SK-N-SH (cell line): Measurements from ENCODE around the gene BCR. TPM values are rescaled to one million over a fixed set of nuclear protein-coding genes. Genes with fewer than 3 reads are reported as not detected.

Experiments used
- CTCF ChIA-PET: fragments of 300-600, 350-600 bp; formaldehyde crosslinking; extraction: SDS; loops from one replicate; lab custom pipeline; 2021; lab: Yijun Ruan, JAX
- POLR2A ChIA-PET: fragments of 350-600 bp; sonication (Branson Sonifier 250); formaldehyde crosslinking; extraction: SDS; loops from one replicate; lab custom pipeline; 2020; ENCODE audit warnings: antibody characterized with exemption, inconsistent platforms; lab: Yijun Ruan, JAX
- DNase-seq: peaks from one replicate; pipeline ENCODE4 v3.0.0; 2012
- H2AFZ ChIP-seq: fragments of 200-600 bp; sonication (generic); 2 replicates; pipeline ENCODE4 v1.8.1; 2016; ENCODE audit warnings: antibody characterized with exemption, mild to moderate bottlenecking, low read depth
- H3F3A ChIP-seq: fragments of 200-600 bp; sonication (generic); replicated peaks from 2 replicates; pipeline ENCODE3; 2016; ENCODE audit warnings: antibody characterized with exemption, mild to moderate bottlenecking; ENCODE audit not compliant: insufficient read depth
- H3K27ac ChIP-seq, 2 experiments: fragments of 200-500 bp in 1 of 2; fragments of 200-600 bp in 1 of 2; sonication (Bioruptor generic) in 1 of 2; sonication (generic), shearing (Covaris generic) in 1 of 2; 2 replicates each; pipeline versions ENCODE4 v1.5.1 to v1.6.1; 2014 to 2016; ENCODE audit warnings: low read depth in 2 of 2, inconsistent platforms in 1 of 2, low read length in 1 of 2, mild to moderate bottlenecking in 1 of 2, mixed read lengths in 1 of 2
- H3K27me3 ChIP-seq: fragments of 200-600 bp; sonication (generic), shearing (Covaris generic); 2 replicates; pipeline ENCODE4 v1.6.1; 2016; ENCODE audit warnings: mixed run types; ENCODE audit not compliant: insufficient read depth
- H3K36me3 ChIP-seq, 2 experiments: fragments of 200-500 bp in 1 of 2; fragments of 200-600 bp in 1 of 2; sonication (Bioruptor generic) in 1 of 2; sonication (generic) in 1 of 2; replicated peaks in 1 of 2; 2 replicates each; pipeline versions ENCODE3 to v1.5.1; 2014 to 2016; ENCODE audit warnings: low read length in 1 of 2, mild to moderate bottlenecking in 1 of 2; ENCODE audit not compliant: insufficient read depth in 2 of 2, control insufficient read depth in 1 of 2
- H3K4me1 ChIP-seq, 2 experiments: fragments of 200-500 bp in 1 of 2; fragments of 200-600 bp in 1 of 2; sonication (Bioruptor generic) in 1 of 2; sonication (generic), shearing (Covaris generic) in 1 of 2; 2 replicates each; pipeline versions ENCODE4 v1.5.1 to v1.6.1; 2014 to 2016; ENCODE audit warnings: low read depth in 1 of 2, low read length in 1 of 2, mixed run types in 1 of 2; ENCODE audit not compliant: insufficient read depth in 2 of 2, control insufficient read depth in 1 of 2
- H3K4me2 ChIP-seq: fragments of 200-600 bp; sonication (generic), shearing (Covaris generic); 2 replicates; pipeline ENCODE4 v1.6.1; 2017; ENCODE audit warnings: mixed run types
- H3K4me3 ChIP-seq, 2 experiments: fragments of 200-500 bp in 1 of 2; fragments of 200-600 bp in 1 of 2; sonication (Bioruptor generic) in 1 of 2; sonication (generic), shearing (Covaris generic) in 1 of 2; 2 replicates each; pipeline versions ENCODE4 v1.5.1 to v1.8.1; 2014 to 2016; ENCODE audit warnings: low read depth in 2 of 2, inconsistent platforms in 1 of 2, low read length in 1 of 2, mild to moderate bottlenecking in 1 of 2, mixed read lengths in 1 of 2, moderate library complexity in 1 of 2
- H3K79me2 ChIP-seq: fragments of 200-600 bp; sonication (generic); 2 replicates; pipeline ENCODE4 v1.8.1; 2017; ENCODE audit warnings: mild to moderate bottlenecking; ENCODE audit not compliant: insufficient read depth
- H3K9ac ChIP-seq: fragments of 200-600 bp; sonication (generic); 2 replicates; pipeline ENCODE4 v1.6.1; 2017; ENCODE audit warnings: mixed run types
- H3K9me2 ChIP-seq: fragments of 200-600 bp; sonication (generic); 2 replicates; pipeline ENCODE4 v1.6.1; 2017; ENCODE audit warnings: mixed run types
- H3K9me3 ChIP-seq: fragments of 200-600 bp; sonication (generic); 2 replicates; pipeline ENCODE4 v1.6.1; 2017; ENCODE audit warnings: mixed run types, mild to moderate bottlenecking, moderate library complexity
- H4K20me1 ChIP-seq: fragments of 200-600 bp; sonication (generic); 2 replicates; pipeline ENCODE4 v1.6.1; 2017; ENCODE audit warnings: mild to moderate bottlenecking, mixed run types; ENCODE audit not compliant: insufficient read depth
- CHD2 ChIP-seq: fragments of 150-350 bp; IDR thresholded peaks from 2 replicates; pipeline ENCODE4 v1.6.1; 2018; ENCODE audit warnings: low read length; ENCODE audit not compliant: partially characterized antibody
- EP300 ChIP-seq, 2 experiments: IDR thresholded peaks; 2 replicates each; pipeline versions ENCODE4 v1.4.0 to v1.6.1; 2012; ENCODE audit warnings: borderline replicate concordance in 1 of 2, low read depth in 1 of 2, low read length in 1 of 2
- FOSL2 ChIP-seq: IDR thresholded peaks from 2 replicates; pipeline ENCODE4 v1.4.0; 2012; ENCODE audit warnings: low read depth, mild to moderate bottlenecking, moderate library complexity, borderline replicate concordance
- FOXJ3 ChIP-seq: sonication (generic); formaldehyde crosslinking; IDR thresholded peaks from 2 replicates; pipeline ENCODE4 v1.5.1; 2020; ENCODE audit warnings: mild to moderate bottlenecking, missing genetic modification reagents
- GATA2 ChIP-seq: sonication (generic); formaldehyde crosslinking; IDR thresholded peaks from 2 replicates; pipeline ENCODE4 v1.5.0; 2020; ENCODE audit warnings: mild to moderate bottlenecking, missing genetic modification reagents
- JUND ChIP-seq: IDR thresholded peaks from 2 replicates; pipeline ENCODE4 v1.4.0; 2012
- MAX ChIP-seq: IDR thresholded peaks from 2 replicates; pipeline ENCODE4 v1.4.0; 2012; ENCODE audit warnings: low read depth
- MEF2A ChIP-seq: IDR thresholded peaks from 2 replicates; pipeline ENCODE4 v1.4.0; 2012; ENCODE audit warnings: low read depth, borderline replicate concordance
- MXI1 ChIP-seq: IDR thresholded peaks from 2 replicates; pipeline ENCODE4 v1.6.1; 2012; ENCODE audit warnings: mild to moderate bottlenecking, low read depth, low read length, improper control_type of control experiment
- NRF1 ChIP-seq: IDR thresholded peaks from 2 replicates; pipeline ENCODE4 v1.6.1; 2012; ENCODE audit warnings: low read depth, mild to moderate bottlenecking, low read length
- POLR2AphosphoS5 ChIP-seq: IDR thresholded peaks from 2 replicates; pipeline ENCODE4 v1.6.1; 2012; ENCODE audit warnings: low read depth, low read length
- REST ChIP-seq: IDR thresholded peaks from 2 replicates; pipeline ENCODE4 v1.6.1; 2012; ENCODE audit warnings: mild to moderate bottlenecking, low read depth, low read length, moderate library complexity
- RFX5 ChIP-seq: IDR thresholded peaks from 2 replicates; pipeline ENCODE4 v1.6.1; 2012; ENCODE audit warnings: mild to moderate bottlenecking, improper control_type of control experiment, low read length
- RXRA ChIP-seq: IDR thresholded peaks from 2 replicates; pipeline ENCODE4 v1.4.0; 2012; ENCODE audit warnings: low read depth, mild to moderate bottlenecking, borderline replicate concordance
- SMC3 ChIP-seq: IDR thresholded peaks from 2 replicates; pipeline ENCODE4 v1.6.1; 2012; ENCODE audit warnings: low read depth, low read length, improper control_type of control experiment
- TCF12 ChIP-seq: IDR thresholded peaks from 2 replicates; pipeline ENCODE4 v1.4.0; 2012
- TEAD4 ChIP-seq: IDR thresholded peaks from 2 replicates; pipeline ENCODE4 v1.4.0; 2012; ENCODE audit warnings: mild to moderate bottlenecking, borderline replicate concordance; ENCODE audit not compliant: insufficient read depth
- YY1 ChIP-seq: IDR thresholded peaks from 2 replicates; pipeline ENCODE4 v1.4.0; 2012; ENCODE audit warnings: low read depth, mild to moderate bottlenecking
- WGBS: methylation state at CpG from one replicate; pipeline ENCODE4 v1.1.6; 2017; ENCODE audit warnings: low lambda C conversion rate; 5-methylcytosine and 5-hydroxymethylcytosine counted together
- polyA plus RNA-seq, 3 experiments: library from polyadenylated mRNA; depleted of rRNA; stranded (reverse); fragments of >200 nt; gene quantifications; 2 replicates each; pipeline ENCODE4 v1.2.3, GENCODE V29; 2012
- TF ChIP-seq, protein P1 (sequence below): fragments of 150-350 bp; IDR thresholded peaks from 2 replicates; pipeline ENCODE4 v1.6.1; 2016; ENCODE audit warnings: mild to moderate bottlenecking, low read depth, low read length
- TF ChIP-seq, protein P2 (sequence below): fragments of 150-350 bp; IDR thresholded peaks from 2 replicates; pipeline ENCODE4 v1.6.1; 2017; ENCODE audit warnings: antibody characterized with exemption, low read length, low read depth, borderline replicate concordance

The BCR gene
- polyA plus RNA-seq, 1 of the 3 experiments (the other 2 are of a cell fraction): 50.9 TPM

DNA sequence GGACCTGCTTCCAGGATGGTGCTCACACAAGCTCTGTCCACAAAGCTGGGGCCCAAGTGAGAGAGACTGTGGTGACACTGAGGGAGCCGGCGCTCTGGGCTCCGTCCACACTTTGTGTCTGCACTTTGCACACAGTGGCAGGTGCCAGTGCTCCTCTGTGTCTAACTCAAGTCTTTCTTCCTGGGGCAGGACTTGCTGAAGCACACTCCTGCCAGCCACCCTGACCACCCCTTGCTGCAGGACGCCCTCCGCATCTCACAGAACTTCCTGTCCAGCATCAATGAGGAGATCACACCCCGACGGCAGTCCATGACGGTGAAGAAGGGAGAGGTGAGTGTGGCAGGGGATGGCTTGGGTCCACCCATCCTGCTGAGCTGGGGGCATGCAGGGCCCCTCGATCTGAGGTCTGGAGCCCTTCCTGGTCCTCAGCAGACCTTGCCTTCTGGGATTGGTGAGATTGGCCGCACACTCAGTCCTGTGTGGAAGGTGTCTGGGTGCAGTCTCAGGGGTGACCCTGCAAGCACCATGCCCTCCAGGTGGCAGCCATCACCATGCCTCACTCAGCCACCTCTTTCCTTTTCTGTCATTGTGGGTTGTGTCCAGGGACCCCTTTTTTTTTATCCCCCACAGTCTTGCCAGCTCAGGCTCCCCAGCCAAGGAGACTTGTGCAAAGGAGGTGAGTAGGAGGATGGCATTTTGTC is 93.3 kb downstream of the BCR start (continued):
- TF ChIP-seq REST (no peak), YY1 (no peak), TEAD4 (no peak), SMC3 (no peak), CHD2 (no peak), GATA2 (no peak), MAX (no peak), RXRA (no peak), TCF12 (no peak), MXI1 (no peak), RFX5 (no peak), EP300 (IDR thresholded peaks at IDR 0.05; ENCODE audit: borderline replicate concordance in 1 of 2, low read depth in 1 of 2, low read length in 1 of 2) (no peak), JUND (no peak)
- TF ChIP-seq, protein P1, sequence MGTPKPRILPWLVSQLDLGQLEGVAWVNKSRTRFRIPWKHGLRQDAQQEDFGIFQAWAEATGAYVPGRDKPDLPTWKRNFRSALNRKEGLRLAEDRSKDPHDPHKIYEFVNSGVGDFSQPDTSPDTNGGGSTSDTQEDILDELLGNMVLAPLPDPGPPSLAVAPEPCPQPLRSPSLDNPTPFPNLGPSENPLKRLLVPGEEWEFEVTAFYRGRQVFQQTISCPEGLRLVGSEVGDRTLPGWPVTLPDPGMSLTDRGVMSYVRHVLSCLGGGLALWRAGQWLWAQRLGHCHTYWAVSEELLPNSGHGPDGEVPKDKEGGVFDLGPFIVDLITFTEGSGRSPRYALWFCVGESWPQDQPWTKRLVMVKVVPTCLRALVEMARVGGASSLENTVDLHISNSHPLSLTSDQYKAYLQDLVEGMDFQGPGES: no peak

DNA sequence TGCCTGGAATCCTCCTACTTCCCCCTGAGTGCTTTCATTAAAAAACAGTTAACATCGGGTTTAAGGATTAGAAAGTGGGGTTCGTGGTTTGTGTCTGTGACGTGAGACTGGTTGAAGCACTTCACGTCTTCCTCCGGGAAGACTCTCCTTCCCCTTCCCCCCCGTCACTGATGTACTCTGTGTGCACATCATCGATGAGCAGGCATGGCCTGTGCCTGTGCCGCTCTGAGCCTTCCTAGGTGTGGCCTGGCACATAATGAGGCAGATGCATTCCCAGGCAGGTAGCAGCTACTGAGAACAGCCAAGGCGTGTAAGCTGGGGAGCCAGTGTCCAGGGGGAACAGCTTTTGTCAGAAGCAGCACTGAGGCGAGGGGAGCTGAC is 93.8 kb downstream of the BCR start:
- no peak for TF ChIP-seq MEF2A
- no peak for TF ChIP-seq SMC3
- TF ChIP-seq MXI1: no peak
- TF ChIP-seq TEAD4: no peak
- TF ChIP-seq, protein P2, sequence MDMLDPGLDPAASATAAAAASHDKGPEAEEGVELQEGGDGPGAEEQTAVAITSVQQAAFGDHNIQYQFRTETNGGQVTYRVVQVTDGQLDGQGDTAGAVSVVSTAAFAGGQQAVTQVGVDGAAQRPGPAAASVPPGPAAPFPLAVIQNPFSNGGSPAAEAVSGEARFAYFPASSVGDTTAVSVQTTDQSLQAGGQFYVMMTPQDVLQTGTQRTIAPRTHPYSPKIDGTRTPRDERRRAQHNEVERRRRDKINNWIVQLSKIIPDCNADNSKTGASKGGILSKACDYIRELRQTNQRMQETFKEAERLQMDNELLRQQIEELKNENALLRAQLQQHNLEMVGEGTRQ: no peak
- no peak for TF ChIP-seq FOXJ3 (CRISPR knock-in tag)
- TF ChIP-seq NRF1: no peak
- no peak for TF ChIP-seq JUND
- no peak for TF ChIP-seq FOSL2
- TF ChIP-seq POLR2AphosphoS5: no peak
- TF ChIP-seq, all 33 proteins: peak for 0
- CTCF ChIA-PET: interaction anchor here (2.0 to 25.8 kb wide), 2 partner anchors 16 to 99 kb away, joined by 9 to 587 read pairs; partner anchors contain the start of gene BCR
- DNase-seq: no peak
- H3K27ac ChIP-seq: no peak overlapping the region
- 100% methylated on average over 9 of the region's 10 CpGs for WGBS
- H3K9me3 ChIP-seq: no peaks in the 10 kb centered on the region
- no peaks in the 10 kb centered on the region for H3K9me2 ChIP-seq
- no peak overlapping the region for H3K9ac ChIP-seq
- no peaks in the 10 kb centered on the region for H3F3A ChIP-seq
- H2AFZ ChIP-seq: no peak overlapping the region
- H3K27me3 ChIP-seq: no peaks in the 10 kb centered on the region
- H4K20me1 ChIP-seq: no peaks in the 10 kb centered on the region
- peaks cover 0 to 55% of the 10 kb centered on the region in 2 experiments for H3K36me3 ChIP-seq
- no peak overlapping the region for H3K4me2 ChIP-seq
- no peaks in the 10 kb centered on the region for H3K79me2 ChIP-seq
- peaks cover 0 to 6% of the 10 kb centered on the region in 2 experiments; a peak in 1 of 4 replicates for H3K4me1 ChIP-seq
- no peak overlapping the region for H3K4me3 ChIP-seq
- POLR2A ChIA-PET: no interaction called here
